B cell (primary cell): Measurements from ENCODE around the gene QRFP. TPM values are rescaled to one million over a fixed set of nuclear protein-coding genes. Genes with fewer than 3 reads are reported as not detected.

Source experiments
- ATAC-seq: fragments of 200-7000 bp; cut with Tn5 transposase; one replicate; pipeline ENCODE4 v1.10.0; 2021; ENCODE audit warnings: low read depth, mild to moderate bottlenecking, moderate number of reproducible peaks, moderate library complexity
- CTCF ChIA-PET: fragments of 350-600 bp; sonication (Branson Sonifier 250); formaldehyde crosslinking; loops from one replicate; lab custom pipeline; 2021; ENCODE audit warnings: antibody characterized with exemption, inconsistent platforms; lab: Charles Lee
- POLR2A ChIA-PET: fragments of 350-600 bp; sonication (Branson Sonifier 250); formaldehyde crosslinking; loops from one replicate; lab custom pipeline; 2021; ENCODE audit warnings: antibody characterized with exemption; lab: Charles Lee
- DNase-seq: peaks from one replicate; pipeline ENCODE4 v3.0.0; 2013
- H2AFZ ChIP-seq: 2 replicates; pipeline ENCODE4 v1.6.1; 2012; ENCODE audit warnings: mild to moderate bottlenecking, low read depth, low read length; ENCODE audit not compliant: insufficient read depth, poor library complexity, severe bottlenecking
- H3K27ac ChIP-seq, 2 donors: 1 replicate in 1 of 2; 2 replicates in 1 of 2; pipeline ENCODE4 v1.5.1; 2012 to 2013; ENCODE audit warnings: low read length in 2 of 2, mild to moderate bottlenecking in 2 of 2, moderate library complexity in 1 of 2
- H3K27me3 ChIP-seq, 4 experiments: fragments of 200-600 bp in 1 of 4; sonication (generic) in 1 of 4; replicated peaks in 1 of 4; 1 replicate in 2 of 4; 2 replicates in 2 of 4; pipeline versions ENCODE4 v1.6.1 to v1.7.0; 2013 to 2016; ENCODE audit warnings: low read length in 3 of 4, mild to moderate bottlenecking in 2 of 4, mixed read lengths in 1 of 4, moderate library complexity in 1 of 4; ENCODE audit not compliant: insufficient read depth in 4 of 4, control insufficient read depth in 3 of 4; ENCODE audit errors: control extremely low read depth in 1 of 4
- H3K36me3 ChIP-seq, 2 experiments: replicated peaks in 1 of 2; 1 replicate in 1 of 2; 2 replicates in 1 of 2; pipeline versions ENCODE4 v1.6.1 to v1.7.1; 2013; ENCODE audit warnings: low read length in 1 of 2; ENCODE audit not compliant: insufficient read depth in 2 of 2, control insufficient read depth in 1 of 2; ENCODE audit errors: control extremely low read depth in 1 of 2, extremely low read depth in 1 of 2
- H3K4me1 ChIP-seq, 2 donors: fragments of 200-600 bp in 1 of 2; sonication (generic) in 1 of 2; 1 replicate in 1 of 2; 2 replicates in 1 of 2; pipeline versions ENCODE4 v1.5.1 to v1.6.1; 2013 to 2017; ENCODE audit warnings: low read length in 2 of 2; ENCODE audit not compliant: control insufficient read depth in 2 of 2, insufficient read depth in 2 of 2
- H3K4me2 ChIP-seq: replicated peaks from 2 replicates; pipeline ENCODE3; 2012; ENCODE audit warnings: mild to moderate bottlenecking, low read depth, low read length; ENCODE audit not compliant: poor library complexity, severe bottlenecking
- H3K4me3 ChIP-seq, 5 experiments: fragments of 200-600 bp in 1 of 5; sonication (generic) in 1 of 5; 1 replicate in 3 of 5; 2 replicates in 2 of 5; pipeline versions ENCODE4 v1.5.1 to v1.7.0; 2011 to 2016; ENCODE audit warnings: low read length in 4 of 5, mild to moderate bottlenecking in 4 of 5, low read depth in 2 of 5, control low read depth in 1 of 5, moderate library complexity in 1 of 5; ENCODE audit not compliant: insufficient read depth in 1 of 5; ENCODE audit errors: control extremely low read depth in 1 of 5, extremely low read depth in 1 of 5
- H3K79me2 ChIP-seq: fragments of 200-600 bp; sonication (generic); one replicate; pipeline ENCODE4 v1.6.0; 2016; ENCODE audit warnings: low read length; ENCODE audit not compliant: control insufficient read depth, insufficient read depth
- H3K9ac ChIP-seq: fragments of 200-600 bp; sonication (generic); 2 replicates; pipeline ENCODE4 v1.6.1; 2017; ENCODE audit warnings: mild to moderate bottlenecking, low read length, moderate library complexity
- H3K9me3 ChIP-seq, 3 donors: one replicate each; pipeline versions ENCODE4 v1.6.1 to v1.7.1; 2013; ENCODE audit warnings: low read length in 2 of 3; ENCODE audit not compliant: control insufficient read depth in 2 of 3, insufficient read depth in 1 of 3; ENCODE audit errors: control extremely low read depth in 1 of 3
- H4K20me1 ChIP-seq: 2 replicates; pipeline ENCODE4 v1.6.0; 2012; ENCODE audit warnings: mild to moderate bottlenecking, low read length; ENCODE audit not compliant: insufficient read depth, control insufficient read depth, poor library complexity, severe bottlenecking
- H3K27ac Mint-ChIP-seq: one replicate; pipeline ENCODE4 v1.8.0; 2021; ENCODE audit warnings: mixed read lengths
- H3K27me3 Mint-ChIP-seq: one replicate; pipeline ENCODE4 v1.8.0; 2021; ENCODE audit warnings: mixed read lengths
- H3K4me1 Mint-ChIP-seq: one replicate; pipeline ENCODE4 v1.8.0; 2021; ENCODE audit warnings: mixed read lengths
- H3K4me3 Mint-ChIP-seq: one replicate; pipeline ENCODE4 v1.8.0; 2021; ENCODE audit warnings: mixed read lengths
- H3K9me3 Mint-ChIP-seq: one replicate; pipeline ENCODE4 v1.8.0; 2022; ENCODE audit warnings: mixed read lengths; ENCODE audit not compliant: insufficient read depth
- CTCF ChIP-seq: fragments of 200-600 bp; IDR thresholded peaks from one replicate; pipeline ENCODE4 v1.8.0; 2022; ENCODE audit warnings: antibody characterized with exemption, mild to moderate bottlenecking
- EZH2 ChIP-seq: IDR thresholded peaks from 2 replicates; pipeline ENCODE4 v1.6.1; 2012; ENCODE audit warnings: borderline replicate concordance, low read depth, mild to moderate bottlenecking, moderate library complexity, low read length; ENCODE audit not compliant: insufficient read depth, poor library complexity, severe bottlenecking
- WGBS: methylation state at CpG from one replicate; pipeline ENCODE4 v1.1.5; 2013; ENCODE audit warnings: missing lambda C conversion rate; ENCODE audit not compliant: insufficient coverage; 5-methylcytosine and 5-hydroxymethylcytosine counted together
- intact Hi-C: fragments of 100-400 bp; cut with micrococcal nuclease; formaldehyde crosslinking; loops from one replicate; pipeline ENCODE4 v1.10.0; 2022
- polyA plus RNA-seq: library from polyadenylated mRNA; depleted of rRNA; stranded (reverse); fragments of >200 nt; gene quantifications from 2 replicates; pipeline ENCODE4 v1.2.3, GENCODE V29; 2012
- total RNA-seq, 2 donors: library from RNA; stranded (reverse); fragments of 120-200 nt in 1 of 2; gene quantifications; 1 replicate in 1 of 2; 2 replicates in 1 of 2; pipeline versions ENCODE4 v1.2.3 to v1.2.4, GENCODE V29; 2013 to 2022

QRFP gene
- total and polyA plus RNA-seq, 2 donors (not counting 1 experiment from before 2014, with no cell fraction given) = 0.07 TPM; not detected in 1

- no peak overlapping the region for H3K27ac Mint-ChIP-seq
- H3K4me1 Mint-ChIP-seq = peaks cover under 1% of the 10 kb centered on the region
- ATAC-seq (no peak), DNase-seq (no peak)
- no peaks in the 10 kb centered on the region for H3K27me3 ChIP-seq
- no peaks in the 10 kb centered on the region for H3K79me2 ChIP-seq
- no peaks in the 10 kb centered on the region for H4K20me1 ChIP-seq
- CTCF ChIA-PET = interaction anchor here (1.9 kb wide), 1 partner anchor 8 kb away, joined by 5 read pairs; no protein-coding TSS in a partner anchor
- no peaks in the 10 kb centered on the region for H3K4me1 ChIP-seq
- no peaks in the 10 kb centered on the region for H3K9me3 Mint-ChIP-seq
- no peak overlapping the region for H3K4me2 ChIP-seq
- no peak for TF ChIP-seq EZH2
- no peak for TF ChIP-seq CTCF
- H3K9ac ChIP-seq = no peak overlapping the region
- POLR2A ChIA-PET = interaction anchor here (0.6 kb wide), 1 partner anchor 183 kb away, joined by 3 read pairs; no protein-coding TSS in a partner anchor
- intact Hi-C loops = no loop called here
- H3K4me3 Mint-ChIP-seq = no peak overlapping the region
- H3K4me3 ChIP-seq = no peak overlapping the region
- no CpG with 5 or more reads among the region's 6 CpGs for WGBS
- no peaks in the 10 kb centered on the region for H3K27me3 Mint-ChIP-seq
- no peaks in the 10 kb centered on the region for H3K9me3 ChIP-seq
- H2AFZ ChIP-seq = no peak overlapping the region
- peaks cover 0 to 67% of the 10 kb centered on the region in 2 experiments for H3K36me3 ChIP-seq
- no peak overlapping the region for H3K27ac ChIP-seq
Measured at GRCh38 chr9:130877300-130877699, 19.3 kb downstream of the QRFP start.

GRCh38 chr9:130874783-130875182 is 21.8 kb downstream of the QRFP start:
- H3K9me3 Mint-ChIP-seq = no peaks in the 10 kb centered on the region
- Histone ChIP-seq H3K27me3 (no peaks in the 10 kb centered on the region), H3K4me1 (peaks cover 7 to 15% of the 10 kb centered on the region in 2 donors), H3K9ac (no peak overlapping the region), H3K4me2 (no peak overlapping the region), H3K27ac (no peak overlapping the region), H3K36me3 (peaks cover 0 to 51% of the 10 kb centered on the region in 2 experiments), H3K79me2 (no peaks in the 10 kb centered on the region), H3K4me3 (no peak overlapping the region), H4K20me1 (peaks cover 14% of the 10 kb centered on the region), H3K9me3 (no peaks in the 10 kb centered on the region), H2AFZ (no peak overlapping the region)
- no peak overlapping the region for H3K4me3 Mint-ChIP-seq
- no peak for TF ChIP-seq EZH2
- no peak for TF ChIP-seq CTCF
- H3K27me3 Mint-ChIP-seq = no peaks in the 10 kb centered on the region
- no peak overlapping the region for H3K27ac Mint-ChIP-seq
- ATAC-seq (no peak), DNase-seq (no peak)
- WGBS = 100% methylated on average over 4 of the region's 5 CpGs
- ChIA-PET CTCF (interaction anchor here (0.7 kb wide), 2 partner anchors 44 to 172 kb away, joined by 3 to 4 read pairs; no protein-coding TSS in a partner anchor), POLR2A (interaction anchor here (0.7 kb wide), 1 partner anchor 162 kb away, joined by 3 read pairs; no protein-coding TSS in a partner anchor)
- intact Hi-C loops = no loop called here
- H3K4me1 Mint-ChIP-seq = peaks cover 18% of the 10 kb centered on the region
